Neural progenitor cell (in vitro differentiated cells): ENCODE results near the gene SMARCA5.

Source experiments
- EZH2 ChIP-seq: fragments of 200-600 bp; sonication (generic); IDR thresholded peaks from 2 replicates; pipeline ENCODE4 v1.6.1; 2017; ENCODE audit warnings: antibody characterized with exemption, mild to moderate bottlenecking, moderate library complexity
- EZH2phosphoT487 ChIP-seq: fragments of 200-600 bp; sonication (generic); IDR thresholded peaks from 2 replicates; pipeline ENCODE4 v1.6.1; 2017; ENCODE audit warnings: antibody characterized with exemption
- TF ChIP-seq, protein P1 (sequence below): fragments of 200-600 bp; sonication (generic); IDR thresholded peaks from 2 replicates; pipeline ENCODE4 v1.5.1; 2017; ENCODE audit warnings: antibody characterized with exemption, mild to moderate bottlenecking

DNA sequence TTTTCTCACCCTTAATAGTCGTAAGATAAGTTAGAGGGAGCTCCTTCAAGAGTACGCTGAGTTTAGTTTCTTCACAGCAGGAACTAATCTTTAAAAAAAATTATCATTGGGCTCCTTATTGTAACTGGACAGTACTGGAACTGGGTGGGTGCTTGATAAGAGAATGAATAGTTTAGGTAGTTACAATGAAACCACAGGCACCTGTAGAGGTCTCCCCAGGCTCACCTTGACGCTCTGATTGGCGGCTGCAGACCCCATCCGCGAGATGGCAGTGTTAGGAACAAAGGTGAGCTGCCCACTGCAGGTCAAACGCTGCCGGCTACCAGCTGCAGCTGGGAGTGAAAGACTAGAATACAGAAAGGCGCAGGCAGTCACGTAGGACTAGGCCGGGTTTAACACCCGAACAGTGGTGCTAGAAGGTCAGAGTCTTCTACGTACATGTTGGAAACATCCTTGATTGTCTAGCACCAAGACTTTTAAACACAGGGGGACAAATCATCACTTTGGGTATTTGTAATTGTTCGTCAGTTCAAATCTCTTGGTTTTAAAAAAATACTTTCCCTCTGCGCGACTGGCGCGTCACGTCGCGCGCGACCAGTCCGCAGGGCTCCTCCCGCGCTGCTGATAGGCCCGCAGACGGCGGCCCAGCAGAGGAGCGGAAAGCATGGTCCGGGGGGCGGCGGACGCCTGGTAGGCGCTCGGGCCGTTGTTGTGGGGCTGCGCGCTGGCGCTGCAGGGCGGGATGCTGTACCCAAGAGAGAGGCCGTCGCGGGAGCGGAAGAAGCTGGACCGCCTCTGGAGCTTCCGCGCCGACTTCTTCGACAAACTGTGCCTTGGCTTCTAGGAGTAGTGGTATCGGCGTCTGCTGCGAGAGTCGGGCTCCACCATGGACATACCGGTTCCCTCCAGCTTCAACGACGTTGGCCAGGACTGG is 45.6 kb downstream of the SMARCA5 start:
- TF ChIP-seq, protein P1, sequence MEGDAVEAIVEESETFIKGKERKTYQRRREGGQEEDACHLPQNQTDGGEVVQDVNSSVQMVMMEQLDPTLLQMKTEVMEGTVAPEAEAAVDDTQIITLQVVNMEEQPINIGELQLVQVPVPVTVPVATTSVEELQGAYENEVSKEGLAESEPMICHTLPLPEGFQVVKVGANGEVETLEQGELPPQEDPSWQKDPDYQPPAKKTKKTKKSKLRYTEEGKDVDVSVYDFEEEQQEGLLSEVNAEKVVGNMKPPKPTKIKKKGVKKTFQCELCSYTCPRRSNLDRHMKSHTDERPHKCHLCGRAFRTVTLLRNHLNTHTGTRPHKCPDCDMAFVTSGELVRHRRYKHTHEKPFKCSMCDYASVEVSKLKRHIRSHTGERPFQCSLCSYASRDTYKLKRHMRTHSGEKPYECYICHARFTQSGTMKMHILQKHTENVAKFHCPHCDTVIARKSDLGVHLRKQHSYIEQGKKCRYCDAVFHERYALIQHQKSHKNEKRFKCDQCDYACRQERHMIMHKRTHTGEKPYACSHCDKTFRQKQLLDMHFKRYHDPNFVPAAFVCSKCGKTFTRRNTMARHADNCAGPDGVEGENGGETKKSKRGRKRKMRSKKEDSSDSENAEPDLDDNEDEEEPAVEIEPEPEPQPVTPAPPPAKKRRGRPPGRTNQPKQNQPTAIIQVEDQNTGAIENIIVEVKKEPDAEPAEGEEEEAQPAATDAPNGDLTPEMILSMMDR, result peak; percentile 68
- TF ChIP-seq EZH2 (no peak), EZH2phosphoT487 (no peak)
